Activated CD8-positive, alpha-beta T cell treated with anti-CD3 and anti-CD28 coated beads for 36 hours (primary cell): Measurements from ENCODE around the gene TSPAN5. TPM values are rescaled to one million over a fixed set of nuclear protein-coding genes. Genes with fewer than 3 reads are reported as not detected.
A peak's percentile ranks its signal among the peaks of the same experiment; 100 is the strongest.

Experiments used
- ATAC-seq: fragments of 200-7000 bp; cut with Tn5 transposase; one replicate; pipeline ENCODE4 v1.10.0; 2021; ENCODE audit warnings: mild to moderate bottlenecking, moderate library complexity
- CTCF ChIA-PET: fragments of 350-600 bp; sonication (Branson Sonifier 250); formaldehyde crosslinking; loops from one replicate; lab custom pipeline; 2021; ENCODE audit warnings: antibody characterized with exemption; lab: Charles Lee
- POLR2A ChIA-PET: fragments of 350-600 bp; sonication (Branson Sonifier 250); formaldehyde crosslinking; loops from one replicate; lab custom pipeline; 2021; ENCODE audit warnings: antibody characterized with exemption; lab: Charles Lee
- DNase-seq: peaks from one replicate; pipeline ENCODE4 v3.0.0-alpha.2; 2020
- H3K27ac Mint-ChIP-seq: one replicate; pipeline ENCODE4 v1.8.0; 2021; ENCODE audit warnings: mild to moderate bottlenecking, mixed read lengths
- H3K27me3 Mint-ChIP-seq: one replicate; pipeline ENCODE4 v1.8.0; 2021; ENCODE audit warnings: mixed read lengths
- H3K36me3 Mint-ChIP-seq: one replicate; pipeline ENCODE4 v1.8.0; 2021; ENCODE audit warnings: low read depth, mixed read lengths
- H3K4me1 Mint-ChIP-seq: one replicate; pipeline ENCODE4 v1.8.0; 2021; ENCODE audit warnings: low read depth, mixed read lengths
- H3K4me3 Mint-ChIP-seq: one replicate; pipeline ENCODE4 v1.8.0; 2021; ENCODE audit warnings: mild to moderate bottlenecking, moderate library complexity, mixed read lengths
- H3K9me3 Mint-ChIP-seq: one replicate; pipeline ENCODE4 v1.8.0; 2021; ENCODE audit warnings: mixed read lengths
- intact Hi-C: fragments of 100-400 bp; cut with micrococcal nuclease; formaldehyde crosslinking; loops from one replicate; pipeline ENCODE4 v1.10.0; 2022
- total RNA-seq, 2 experiments: library from RNA; stranded (reverse); gene quantifications; one replicate each; pipeline ENCODE4 v1.2.3, GENCODE V29; 2021
- TF ChIP-seq, protein P1 (sequence below): fragments of 200-600 bp; IDR thresholded peaks from one replicate; pipeline ENCODE4 v1.8.0; 2022; ENCODE audit warnings: antibody characterized with exemption, mild to moderate bottlenecking

Gene TSPAN5
- total RNA-seq, 2 experiments from 2014 or later, result 18.5 to 21.9 TPM

- ChIA-PET CTCF (interaction anchor here (0.8 kb wide), 1 partner anchor 16 kb away, joined by 3 read pairs; the partner anchor contains the start of gene TSPAN5), POLR2A (no interaction called here)
- DNase-seq (no peak), ATAC-seq (no peak)
- H3K27me3 Mint-ChIP-seq, result no peaks in the 10 kb centered on the region
- H3K36me3 Mint-ChIP-seq, result no peaks in the 10 kb centered on the region
- no peaks in the 10 kb centered on the region for H3K9me3 Mint-ChIP-seq
- peaks cover 12% of the 10 kb centered on the region for H3K4me1 Mint-ChIP-seq
- TF ChIP-seq, protein P1, sequence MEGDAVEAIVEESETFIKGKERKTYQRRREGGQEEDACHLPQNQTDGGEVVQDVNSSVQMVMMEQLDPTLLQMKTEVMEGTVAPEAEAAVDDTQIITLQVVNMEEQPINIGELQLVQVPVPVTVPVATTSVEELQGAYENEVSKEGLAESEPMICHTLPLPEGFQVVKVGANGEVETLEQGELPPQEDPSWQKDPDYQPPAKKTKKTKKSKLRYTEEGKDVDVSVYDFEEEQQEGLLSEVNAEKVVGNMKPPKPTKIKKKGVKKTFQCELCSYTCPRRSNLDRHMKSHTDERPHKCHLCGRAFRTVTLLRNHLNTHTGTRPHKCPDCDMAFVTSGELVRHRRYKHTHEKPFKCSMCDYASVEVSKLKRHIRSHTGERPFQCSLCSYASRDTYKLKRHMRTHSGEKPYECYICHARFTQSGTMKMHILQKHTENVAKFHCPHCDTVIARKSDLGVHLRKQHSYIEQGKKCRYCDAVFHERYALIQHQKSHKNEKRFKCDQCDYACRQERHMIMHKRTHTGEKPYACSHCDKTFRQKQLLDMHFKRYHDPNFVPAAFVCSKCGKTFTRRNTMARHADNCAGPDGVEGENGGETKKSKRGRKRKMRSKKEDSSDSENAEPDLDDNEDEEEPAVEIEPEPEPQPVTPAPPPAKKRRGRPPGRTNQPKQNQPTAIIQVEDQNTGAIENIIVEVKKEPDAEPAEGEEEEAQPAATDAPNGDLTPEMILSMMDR, result no peak
- intact Hi-C loops, result no loop called here
- no peak overlapping the region for H3K27ac Mint-ChIP-seq
- H3K4me3 Mint-ChIP-seq, result no peak overlapping the region
Observed at GRCh38 chr4:98674404-98675173, 16.2 kb upstream of the TSPAN5 start.

DNA sequence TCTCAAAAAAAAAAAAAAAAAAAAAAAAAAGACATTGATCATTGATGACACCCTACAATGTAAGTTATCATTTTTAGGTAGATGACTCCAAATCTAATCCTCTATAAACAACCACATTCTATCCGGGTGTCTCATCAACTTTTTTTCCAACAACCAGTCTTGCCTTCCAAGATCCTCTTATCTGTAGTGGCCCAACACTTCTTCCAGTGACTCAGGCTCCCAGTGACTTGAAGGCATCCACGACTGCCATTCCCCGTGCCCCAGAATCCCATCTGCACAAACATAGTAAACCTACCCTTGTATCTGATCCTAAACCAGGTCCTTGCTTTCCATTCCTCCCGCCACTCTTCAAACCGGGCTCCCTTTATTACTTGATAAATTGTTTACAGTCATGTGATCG is 15.6 kb upstream of the TSPAN5 start:
- Mint-ChIP-seq H3K9me3 (no peaks in the 10 kb centered on the region), H3K4me3 (no peak overlapping the region), H3K36me3 (no peaks in the 10 kb centered on the region), H3K27ac (no peak overlapping the region), H3K27me3 (no peaks in the 10 kb centered on the region), H3K4me1 (peaks cover 12% of the 10 kb centered on the region)
- TF ChIP-seq, protein P1, result no peak
- DNase-seq, result no peak
- ATAC-seq, result no peak
- ChIA-PET CTCF (no interaction called here), POLR2A (no interaction called here)
- intact Hi-C loops, result no loop called here

DNA sequence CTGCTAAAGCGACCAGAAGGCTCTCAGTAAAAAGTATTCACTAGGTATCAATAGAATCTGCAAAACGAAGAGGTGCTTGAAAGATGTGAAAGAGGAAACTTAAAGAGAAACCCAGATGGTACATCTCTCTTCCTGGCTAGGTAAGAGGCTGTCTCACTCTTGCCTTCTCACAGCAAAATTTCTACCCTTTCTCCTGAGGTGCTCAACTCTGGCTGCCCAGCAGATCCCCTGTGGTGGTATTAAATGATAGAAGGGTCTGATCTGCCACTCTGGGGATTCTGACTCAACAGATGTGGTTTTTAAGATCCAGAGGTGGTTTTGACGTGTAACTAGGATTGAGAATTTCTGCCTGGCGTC is 14.9 kb upstream of the TSPAN5 start:
- H3K4me1 Mint-ChIP-seq, result peaks cover 12% of the 10 kb centered on the region
- no peak for DNase-seq
- intact Hi-C loops, result no loop called here
- H3K36me3 Mint-ChIP-seq, result no peaks in the 10 kb centered on the region
- TF ChIP-seq, protein P1, result no peak
- H3K9me3 Mint-ChIP-seq, result no peaks in the 10 kb centered on the region
- no peak overlapping the region for H3K4me3 Mint-ChIP-seq
- no peak overlapping the region for H3K27ac Mint-ChIP-seq
- ChIA-PET POLR2A (interaction anchor here (1.9 kb wide), 1 partner anchor 14 kb away, joined by 4 read pairs; no protein-coding TSS in a partner anchor), CTCF (no interaction called here)
- ATAC-seq, result peak; percentile 82
- H3K27me3 Mint-ChIP-seq, result no peaks in the 10 kb centered on the region

- ChIA-PET CTCF (no interaction called here), POLR2A (interaction anchor here (1.9 kb wide), 1 partner anchor 13 kb away, joined by 4 read pairs; no protein-coding TSS in a partner anchor)
- intact Hi-C loops, result no loop called here
- H3K27me3 Mint-ChIP-seq, result no peaks in the 10 kb centered on the region
- no peaks in the 10 kb centered on the region for H3K9me3 Mint-ChIP-seq
- peaks cover 12% of the 10 kb centered on the region for H3K4me1 Mint-ChIP-seq
- ATAC-seq, result no peak
- TF ChIP-seq, protein P1, result no peak
- no peak for DNase-seq
- H3K36me3 Mint-ChIP-seq, result no peaks in the 10 kb centered on the region
- no peak overlapping the region for H3K27ac Mint-ChIP-seq
- no peak overlapping the region for H3K4me3 Mint-ChIP-seq
Observed at GRCh38 chr4:98672583-98673287, 14.3 kb upstream of the TSPAN5 start.

- POLR2A ChIA-PET, result interaction anchor here (1.1 to 1.9 kb wide), 2 partner anchors 12 to 17 kb away, joined by 3 to 4 read pairs; no protein-coding TSS in a partner anchor
Observed at GRCh38 chr4:98671131-98671530, 12.7 kb upstream of the TSPAN5 start.

More at GRCh38 chr4:98671131-98671530, 12.7 kb upstream of the TSPAN5 start:
- CTCF ChIA-PET, result no interaction called here
- Mint-ChIP-seq H3K4me3 (no peak overlapping the region), H3K27me3 (no peaks in the 10 kb centered on the region), H3K9me3 (no peaks in the 10 kb centered on the region), H3K4me1 (peaks cover 12% of the 10 kb centered on the region), H3K27ac (no peak overlapping the region), H3K36me3 (no peaks in the 10 kb centered on the region)
- intact Hi-C loops, result no loop called here
- ATAC-seq (no peak), DNase-seq (no peak)
- TF ChIP-seq, protein P1, result no peak
